ENCODE data around the gene RASSF1. TPM values are rescaled to one million over a fixed set of nuclear protein-coding genes. Genes with fewer than 3 reads are reported as not detected.

RASSF1 gene
- total RNA-seq, 1 donor from 2014 or later = 19.9 TPM

DNA sequence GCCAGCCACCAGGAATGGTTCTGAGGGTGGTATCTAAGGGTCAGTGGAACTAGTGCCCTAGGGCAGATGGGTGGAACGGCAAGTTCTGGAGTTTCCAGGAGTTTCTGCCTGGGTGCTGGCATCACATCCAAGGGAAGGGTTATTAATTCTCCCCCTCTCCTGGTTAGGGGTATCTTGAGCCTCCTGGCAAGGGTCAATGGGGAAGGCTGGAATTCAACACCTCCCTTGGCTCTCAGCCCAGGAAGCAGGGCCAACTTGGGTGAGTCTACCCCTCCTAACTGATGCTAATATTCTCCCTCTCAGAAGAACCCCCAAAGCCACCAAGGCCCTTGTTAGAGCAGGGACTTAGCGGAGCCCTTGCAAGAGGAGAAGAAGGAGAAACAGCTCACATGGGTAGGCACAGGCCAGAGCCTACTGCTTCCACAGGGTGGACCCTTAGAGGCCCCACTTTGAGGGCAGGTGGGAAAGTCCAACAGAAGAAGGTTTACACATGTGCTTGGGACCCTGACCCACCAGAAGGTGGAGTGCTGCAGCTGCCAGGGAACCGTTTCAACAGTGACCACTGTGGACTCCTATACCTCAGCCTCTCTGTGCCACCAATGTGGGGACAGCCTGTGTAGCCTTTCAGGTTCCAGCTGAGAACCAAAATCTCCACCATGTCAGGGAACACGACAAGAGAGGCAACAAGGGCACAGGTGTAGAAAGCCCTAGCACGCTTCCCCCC, 15.4 kb upstream of the RASSF1 start:
- no peak for DNase-seq (ENCODE audit: low read depth)
- Histone ChIP-seq H3K4me3 (ENCODE audit: low read depth, low read length) (no peak overlapping the region), H3K27me3 (ENCODE audit: control insufficient read depth, insufficient read depth, low read length) (no peaks in the 10 kb centered on the region), H3K36me3 (ENCODE audit: control insufficient read depth, insufficient read depth, low read length) (peaks cover 2% of the 10 kb centered on the region)
- TF ChIP-seq, protein P1, sequence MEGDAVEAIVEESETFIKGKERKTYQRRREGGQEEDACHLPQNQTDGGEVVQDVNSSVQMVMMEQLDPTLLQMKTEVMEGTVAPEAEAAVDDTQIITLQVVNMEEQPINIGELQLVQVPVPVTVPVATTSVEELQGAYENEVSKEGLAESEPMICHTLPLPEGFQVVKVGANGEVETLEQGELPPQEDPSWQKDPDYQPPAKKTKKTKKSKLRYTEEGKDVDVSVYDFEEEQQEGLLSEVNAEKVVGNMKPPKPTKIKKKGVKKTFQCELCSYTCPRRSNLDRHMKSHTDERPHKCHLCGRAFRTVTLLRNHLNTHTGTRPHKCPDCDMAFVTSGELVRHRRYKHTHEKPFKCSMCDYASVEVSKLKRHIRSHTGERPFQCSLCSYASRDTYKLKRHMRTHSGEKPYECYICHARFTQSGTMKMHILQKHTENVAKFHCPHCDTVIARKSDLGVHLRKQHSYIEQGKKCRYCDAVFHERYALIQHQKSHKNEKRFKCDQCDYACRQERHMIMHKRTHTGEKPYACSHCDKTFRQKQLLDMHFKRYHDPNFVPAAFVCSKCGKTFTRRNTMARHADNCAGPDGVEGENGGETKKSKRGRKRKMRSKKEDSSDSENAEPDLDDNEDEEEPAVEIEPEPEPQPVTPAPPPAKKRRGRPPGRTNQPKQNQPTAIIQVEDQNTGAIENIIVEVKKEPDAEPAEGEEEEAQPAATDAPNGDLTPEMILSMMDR (IDR thresholded peaks at IDR 0.05; ENCODE audit: insufficient read depth, low read length, poor library complexity, severe bottlenecking) = no peak

DNA sequence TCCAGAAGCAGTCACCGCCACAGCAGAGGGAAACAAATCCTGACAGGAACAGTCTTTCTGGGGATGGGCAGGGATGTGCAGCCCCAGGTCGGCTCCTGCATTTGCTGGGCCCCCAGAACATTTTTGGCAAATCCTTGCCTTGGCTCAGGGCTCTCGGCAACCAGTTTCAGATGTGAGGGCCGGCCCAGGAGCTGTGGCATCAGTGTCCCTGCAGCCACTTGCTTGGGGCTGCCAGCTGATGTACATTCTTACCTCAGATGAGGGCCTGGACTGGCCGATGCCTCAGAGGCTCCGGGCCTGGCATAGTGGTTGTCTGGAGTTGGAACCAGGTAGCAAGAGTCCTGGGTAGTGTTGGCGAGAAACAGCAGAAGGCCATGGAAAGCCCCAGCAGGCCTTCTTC, 14.2 kb upstream of the RASSF1 start:
- TF ChIP-seq, protein P1 (IDR thresholded peaks at IDR 0.05; ENCODE audit: insufficient read depth, low read length, poor library complexity, severe bottlenecking) = no peak
- H3K36me3 ChIP-seq (ENCODE audit: control insufficient read depth, insufficient read depth, low read length) = peaks cover 2% of the 10 kb centered on the region
- H3K27me3 ChIP-seq (ENCODE audit: control insufficient read depth, insufficient read depth, low read length) = no peaks in the 10 kb centered on the region
- no peak for DNase-seq (ENCODE audit: low read depth)
- H3K4me3 ChIP-seq (ENCODE audit: low read depth, low read length) = no peak overlapping the region

DNA sequence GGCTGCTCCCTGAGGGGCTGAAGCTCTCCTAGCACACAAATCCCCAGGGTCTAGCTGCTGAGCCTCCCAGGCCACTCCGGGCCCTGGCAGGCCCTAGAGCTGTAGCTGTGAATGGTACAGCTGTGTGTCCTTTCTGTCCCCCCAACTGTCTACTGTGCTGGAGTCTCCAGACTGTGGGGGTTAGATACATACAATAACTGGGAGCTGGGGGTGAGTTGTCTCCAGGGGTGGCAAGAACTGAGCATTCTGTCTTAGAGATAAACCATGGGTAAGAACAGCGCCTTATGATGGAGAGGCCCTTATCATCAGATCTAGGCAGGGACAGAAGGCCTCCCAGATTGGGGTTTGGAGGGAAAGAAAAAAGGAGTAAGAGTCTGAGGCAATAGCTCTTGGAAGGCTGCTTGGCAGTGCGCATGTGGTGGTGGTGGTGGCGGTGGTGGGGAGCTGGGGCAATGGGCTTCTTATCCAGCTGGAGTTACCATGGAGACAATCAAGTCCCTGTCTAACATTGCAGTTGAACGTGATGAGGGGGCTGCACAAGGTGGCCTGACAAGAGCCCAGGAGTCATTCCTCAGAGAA, 13.6 kb upstream of the RASSF1 start:
- no peak for DNase-seq (ENCODE audit: low read depth)
- Histone ChIP-seq H3K36me3 (ENCODE audit: control insufficient read depth, insufficient read depth, low read length) (peaks cover 2% of the 10 kb centered on the region), H3K27me3 (ENCODE audit: control insufficient read depth, insufficient read depth, low read length) (no peaks in the 10 kb centered on the region), H3K4me3 (ENCODE audit: low read depth, low read length) (no peak overlapping the region)
- TF ChIP-seq, protein P1 (IDR thresholded peaks at IDR 0.05; ENCODE audit: insufficient read depth, low read length, poor library complexity, severe bottlenecking) = no peak

DNA sequence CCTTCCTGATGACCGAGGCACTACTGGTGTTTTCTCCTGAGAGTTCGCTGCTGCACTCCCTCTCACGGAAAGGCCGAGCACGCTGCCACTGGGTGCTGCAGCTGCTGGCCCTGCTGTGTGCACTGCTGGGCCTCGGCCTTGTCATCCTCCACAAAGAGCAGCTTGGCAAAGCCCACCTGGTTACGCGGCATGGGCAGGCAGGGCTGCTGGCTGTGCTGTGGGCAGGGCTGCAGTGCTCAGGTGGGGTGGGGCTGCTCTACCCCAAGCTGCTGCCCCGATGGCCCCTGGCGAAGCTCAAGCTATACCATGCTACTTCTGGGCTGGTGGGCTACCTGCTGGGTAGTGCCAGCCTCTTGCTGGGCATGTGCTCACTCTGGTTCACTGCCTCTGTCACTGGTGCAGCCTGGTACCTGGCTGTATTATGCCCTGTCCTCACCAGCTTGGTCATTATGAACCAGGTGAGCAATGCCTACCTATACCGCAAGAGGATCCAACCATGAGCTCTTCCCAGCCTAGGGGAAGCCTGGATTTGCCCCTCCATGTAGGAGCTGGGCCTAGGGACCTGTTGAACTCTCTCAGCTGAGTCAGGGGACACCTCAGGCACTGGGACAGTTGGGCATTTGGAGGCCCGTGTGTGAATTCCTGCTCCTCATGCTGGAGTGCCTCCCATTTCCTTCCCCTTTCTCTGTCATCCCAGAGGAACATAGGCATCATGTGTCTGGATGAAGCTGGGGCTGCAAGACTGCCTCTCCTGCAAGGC, 12.8 kb upstream of the RASSF1 start:
- no peak for DNase-seq (ENCODE audit: low read depth)
- Histone ChIP-seq H3K4me3 (ENCODE audit: low read depth, low read length) (no peak overlapping the region), H3K27me3 (ENCODE audit: control insufficient read depth, insufficient read depth, low read length) (no peaks in the 10 kb centered on the region), H3K36me3 (ENCODE audit: control insufficient read depth, insufficient read depth, low read length) (peaks cover 2% of the 10 kb centered on the region)
- TF ChIP-seq, protein P1 (IDR thresholded peaks at IDR 0.05; ENCODE audit: insufficient read depth, low read length, poor library complexity, severe bottlenecking) = no peak

DNA sequence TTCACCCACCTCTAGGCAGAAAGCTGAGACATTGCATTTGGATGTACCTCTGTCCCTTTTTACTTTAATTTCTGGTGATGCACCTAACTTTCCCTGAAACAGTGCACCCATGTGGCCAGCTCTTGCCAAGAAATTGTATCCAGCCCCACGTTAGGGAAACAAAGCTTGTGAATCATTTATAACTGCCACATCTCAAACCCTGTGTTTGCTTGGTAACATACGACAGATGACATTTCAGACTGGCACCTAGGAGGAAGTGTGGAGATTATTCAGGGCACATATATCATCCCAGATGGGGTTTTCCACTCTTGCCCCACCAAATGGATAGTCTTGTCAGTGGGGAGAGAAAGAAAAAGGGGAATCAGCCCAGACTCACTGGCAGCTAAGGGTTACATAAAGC, 12.1 kb upstream of the RASSF1 start:
- DNase-seq (ENCODE audit: low read depth) = no peak
- no peaks in the 10 kb centered on the region for H3K27me3 ChIP-seq (ENCODE audit: control insufficient read depth, insufficient read depth, low read length)
- H3K4me3 ChIP-seq (ENCODE audit: low read depth, low read length) = no peak overlapping the region
- peaks cover 2% of the 10 kb centered on the region for H3K36me3 ChIP-seq (ENCODE audit: control insufficient read depth, insufficient read depth, low read length)
- TF ChIP-seq, protein P1 (IDR thresholded peaks at IDR 0.05; ENCODE audit: insufficient read depth, low read length, poor library complexity, severe bottlenecking) = peak; percentile 32
